ENCODE results near the gene SH3TC2.
"Not testable (repeated sequence)": the region's sequence is repeated elsewhere in the genome, so short reads cannot be mapped to it uniquely, and the experiment has no call there.

Gene SH3TC2

GRCh38 chr5:149063017-149063687 is at the start of gene SH3TC2:
Gene SH3TC2, minus strand, starts transcription at chr5:149063062. Its CDS starts 40 bp downstream, at chr5:149063022.
- DNase-seq (ENCODE audit: low spot score) = peak; percentile 67

- no peak for DNase-seq (ENCODE audit: low spot score)
Measured at GRCh38 chr5:149110406-149110805, 47.5 kb upstream of the SH3TC2 start.

- DNase-seq (ENCODE audit: low spot score) = no peak
Measured at GRCh38 chr5:149108651-149109280, 45.9 kb upstream of the SH3TC2 start.

GRCh38 chr5:149100331-149100730 is 37.5 kb upstream of the SH3TC2 start:
- no peak for DNase-seq (ENCODE audit: low spot score)

- no peak for DNase-seq (ENCODE audit: low spot score)
Measured at GRCh38 chr5:149099920-149100319, 37.1 kb upstream of the SH3TC2 start.

- DNase-seq (ENCODE audit: low spot score) = no peak
Measured at GRCh38 chr5:149094996-149095395, 32.1 kb upstream of the SH3TC2 start.

- no peak for DNase-seq (ENCODE audit: low spot score)
Measured at GRCh38 chr5:149093625-149094024, 30.8 kb upstream of the SH3TC2 start.

- DNase-seq (ENCODE audit: low spot score) = no peak
Measured at GRCh38 chr5:149089796-149090195, 26.9 kb upstream of the SH3TC2 start.

- DNase-seq (ENCODE audit: low spot score) = no peak
Measured at GRCh38 chr5:149088686-149089085, 25.8 kb upstream of the SH3TC2 start.

- no peak for DNase-seq (ENCODE audit: low spot score)
Measured at GRCh38 chr5:149083846-149084245, 21.0 kb upstream of the SH3TC2 start.

GRCh38 chr5:149082271-149082670 is 19.4 kb upstream of the SH3TC2 start:
- no peak for DNase-seq (ENCODE audit: low spot score)

GRCh38 chr5:149080294-149080693 is 17.4 kb upstream of the SH3TC2 start:
- DNase-seq (ENCODE audit: low spot score) = no peak

- no peak for DNase-seq (ENCODE audit: low spot score)
Measured at GRCh38 chr5:149079883-149080282, 17.0 kb upstream of the SH3TC2 start.

GRCh38 chr5:149074071-149074470 is 11.2 kb upstream of the SH3TC2 start:
- DNase-seq (ENCODE audit: low spot score) = not testable (repeated sequence)

- DNase-seq (ENCODE audit: low spot score) = no peak
Measured at GRCh38 chr5:149073213-149073612, 10.4 kb upstream of the SH3TC2 start.

GRCh38 chr5:149072791-149073190 is 9.9 kb upstream of the SH3TC2 start:
- DNase-seq (ENCODE audit: low spot score) = no peak

- no peak for DNase-seq (ENCODE audit: low spot score)
Measured at GRCh38 chr5:149072376-149072775, 9.5 kb upstream of the SH3TC2 start.

- no peak for DNase-seq (ENCODE audit: low spot score)
Measured at GRCh38 chr5:149071756-149072155, 8.9 kb upstream of the SH3TC2 start.

- DNase-seq (ENCODE audit: low spot score) = no peak
Measured at GRCh38 chr5:149071216-149071615, 8.4 kb upstream of the SH3TC2 start.

GRCh38 chr5:149069711-149070110 is 6.8 kb upstream of the SH3TC2 start:
- DNase-seq (ENCODE audit: low spot score) = no peak

GRCh38 chr5:149063896-149064478 is 1.1 kb upstream of the SH3TC2 start:
- DNase-seq (ENCODE audit: low spot score) = no peak

GRCh38 chr5:149062371-149063016 is 368 bp downstream of the SH3TC2 start:
- DNase-seq (ENCODE audit: low spot score) = no peak

GRCh38 chr5:149061341-149061740 is 1.5 kb downstream of the SH3TC2 start:
- DNase-seq (ENCODE audit: low spot score) = no peak

Data from HuH-7 (cell line).